ENCODE data around the gene RFX5. TPM values are rescaled to one million over a fixed set of nuclear protein-coding genes. Genes with fewer than 3 reads are reported as not detected.
"Not testable (repeated sequence)": the region's sequence is repeated elsewhere in the genome, so short reads cannot be mapped to it uniquely, and the experiment has no call there.

The RFX5 gene
- total RNA-seq (2014; rRNA removed; shearing (Covaris generic)) = 57.6 and 67.2 TPM in 2 replicates

GRCh38 chr1:151346769-151347522 is at the start of gene RFX5:
TSS of gene RFX5 (minus strand) at chr1:151347252. CDS start at chr1:151346320, 932 bp downstream.
- peak; percentile 98 for DNase-seq (ENCODE audit: low read depth)

- not testable (repeated sequence) for DNase-seq (ENCODE audit: low read depth)
Measured at GRCh38 chr1:151396265-151396664, 49.2 kb upstream of the RFX5 start.

GRCh38 chr1:151393583-151393982 is 46.5 kb upstream of the RFX5 start:
- no peak for DNase-seq (ENCODE audit: low read depth)

- no peak for DNase-seq (ENCODE audit: low read depth)
Measured at GRCh38 chr1:151391079-151391563, 44.1 kb upstream of the RFX5 start.

GRCh38 chr1:151390221-151391078 is 43.4 kb upstream of the RFX5 start:
- not testable (repeated sequence) for DNase-seq (ENCODE audit: low read depth)

GRCh38 chr1:151386002-151386401 is 39.0 kb upstream of the RFX5 start:
- no peak for DNase-seq (ENCODE audit: low read depth)

- no peak for DNase-seq (ENCODE audit: low read depth)
Measured at GRCh38 chr1:151384584-151384983, 37.5 kb upstream of the RFX5 start.

- no peak for DNase-seq (ENCODE audit: low read depth)
Measured at GRCh38 chr1:151377150-151377884, 30.3 kb upstream of the RFX5 start.

- DNase-seq (ENCODE audit: low read depth) = no peak
Measured at GRCh38 chr1:151373196-151373595, 26.1 kb upstream of the RFX5 start.

GRCh38 chr1:151372058-151372934 is 25.2 kb upstream of the RFX5 start, which contains the start of gene SELENBP1:
TSS of gene SELENBP1 (minus strand) at chr1:151372705. CDS start at chr1:151372641, 64 bp downstream.
- DNase-seq (ENCODE audit: low read depth) = peak; percentile 62

GRCh38 chr1:151371370-151372057 is 24.5 kb upstream of the RFX5 start:
- DNase-seq (ENCODE audit: low read depth) = peak; percentile 19

- DNase-seq (ENCODE audit: low read depth) = no peak
Measured at GRCh38 chr1:151370211-151370911, 23.3 kb upstream of the RFX5 start.

GRCh38 chr1:151369621-151370048 is 22.6 kb upstream of the RFX5 start:
- no peak for DNase-seq (ENCODE audit: low read depth)

- DNase-seq (ENCODE audit: low read depth) = no peak
Measured at GRCh38 chr1:151369302-151369610, 22.2 kb upstream of the RFX5 start.

- no peak for DNase-seq (ENCODE audit: low read depth)
Measured at GRCh38 chr1:151368393-151369301, 21.6 kb upstream of the RFX5 start.

GRCh38 chr1:151367658-151368392 is 20.8 kb upstream of the RFX5 start:
- DNase-seq (ENCODE audit: low read depth) = no peak

GRCh38 chr1:151364996-151365395 is 17.9 kb upstream of the RFX5 start:
- no peak for DNase-seq (ENCODE audit: low read depth)

All from M059J (cell line).